Measurements from ENCODE around the gene SIMC1. TPM values are rescaled to one million over a fixed set of nuclear protein-coding genes. Genes with fewer than 3 reads are reported as not detected.
"Not testable (repeated sequence)": the region's sequence is repeated elsewhere in the genome, so short reads cannot be mapped to it uniquely, and the experiment has no call there.

SIMC1 gene
- total RNA-seq (10 to 100 TPM; 20.8 to 23.0 TPM), polyA plus RNA-seq (10 to 100 TPM in 1 of 3 donors, 1 to 10 TPM in 2; 2.4 to 11.1 (median 6.1) TPM), total RNA-seq (7.9 to 13.1 (median 11.9) reads per million in 6 experiments)

- H3K27me3 Mint-ChIP-seq, H3K9me3 Mint-ChIP-seq, H3K4me1 Mint-ChIP-seq, H3K36me3 Mint-ChIP-seq, POLR2A ChIA-PET: not testable (repeated sequence)
- peak within 1 kb of the TSS in 8 of 10 donors; percentile 34 to 93 (median 84) for H3K27ac Mint-ChIP-seq
- peak within 1 kb of the TSS; percentile 52 to 90 (median 80) for H3K4me3 Mint-ChIP-seq
- ATAC-seq (peak; percentile 78 to 86), DNase-seq (peak; percentile 35 to 72 (median 57))
These were observed at the start of gene SIMC1 for GRCh38 chr5:176237971-176238644. SIMC1 (plus strand) TSS chr5:176238424; CDS start chr5:176238509, 85 bp downstream.

GRCh38 chr5:176188506-176189193, 49.6 kb upstream of the SIMC1 start:
- POLR2A ChIA-PET: no interaction called here
- Mint-ChIP-seq H3K4me1 (peaks cover 0 to under 1% (median 0%) of the 10 kb centered on the region in 4 donors), H3K9me3 (no peaks in the 10 kb centered on the region), H3K27me3 (peaks cover 0 to 6% (median 2%) of the 10 kb centered on the region in 5 donors), H3K4me3 (no peak overlapping the region), H3K36me3 (no peaks in the 10 kb centered on the region), H3K27ac (no peak overlapping the region)
- no peak for DNase-seq
- no peak for ATAC-seq

- DNase-seq: no peak
- no peak overlapping the region for H3K27ac Mint-ChIP-seq
- no peak for ATAC-seq
- peaks cover 0 to 6% (median 0%) of the 10 kb centered on the region in 5 donors for H3K27me3 Mint-ChIP-seq
- H3K36me3 Mint-ChIP-seq: no peaks in the 10 kb centered on the region
- H3K9me3 Mint-ChIP-seq: no peaks in the 10 kb centered on the region
- POLR2A ChIA-PET: no interaction called here
- no peak overlapping the region for H3K4me3 Mint-ChIP-seq
- H3K4me1 Mint-ChIP-seq: peaks cover 0 to 1% (median 0%) of the 10 kb centered on the region in 4 donors
These were observed 48.4 kb upstream of the SIMC1 start for GRCh38 chr5:176189857-176190256.

GRCh38 chr5:176190886-176191755, 47.1 kb upstream of the SIMC1 start:
- H3K27me3 Mint-ChIP-seq: peaks cover 0 to 10% (median 2%) of the 10 kb centered on the region in 5 donors
- no peak for DNase-seq
- H3K4me3 Mint-ChIP-seq: no peak overlapping the region
- no peak overlapping the region for H3K27ac Mint-ChIP-seq
- POLR2A ChIA-PET: no interaction called here
- peaks cover 0 to 7% (median 5%) of the 10 kb centered on the region in 4 donors for H3K4me1 Mint-ChIP-seq
- ATAC-seq: no peak
- H3K36me3 Mint-ChIP-seq: no peaks in the 10 kb centered on the region
- H3K9me3 Mint-ChIP-seq: no peaks in the 10 kb centered on the region

- POLR2A ChIA-PET: no interaction called here
- Mint-ChIP-seq H3K27me3 (peaks cover 0 to 11% (median 2%) of the 10 kb centered on the region in 5 donors), H3K27ac (no peak overlapping the region), H3K36me3 (no peaks in the 10 kb centered on the region), H3K4me1 (peaks cover 0 to 7% (median 5%) of the 10 kb centered on the region in 4 donors), H3K9me3 (no peaks in the 10 kb centered on the region), H3K4me3 (no peak overlapping the region)
- ATAC-seq (no peak), DNase-seq (no peak)
These were observed 46.0 kb upstream of the SIMC1 start for GRCh38 chr5:176192094-176192721.

- H3K36me3 Mint-ChIP-seq, H3K9me3 Mint-ChIP-seq, H3K4me1 Mint-ChIP-seq, H3K4me3 Mint-ChIP-seq, POLR2A ChIA-PET, DNase-seq, ATAC-seq, H3K27ac Mint-ChIP-seq: not testable (repeated sequence)
- H3K27me3 Mint-ChIP-seq: peaks cover 0 to 15% (median 3%) of the 10 kb centered on the region in 5 donors
These were observed 45.5 kb upstream of the SIMC1 start for GRCh38 chr5:176192722-176193117.

GRCh38 chr5:176193636-176194035, 44.6 kb upstream of the SIMC1 start:
- peak overlapping the region in 3 of 10 donors; percentile 24 to 40 (median 27) for H3K27ac Mint-ChIP-seq
- H3K4me1 Mint-ChIP-seq, ATAC-seq, POLR2A ChIA-PET, DNase-seq, H3K9me3 Mint-ChIP-seq, H3K36me3 Mint-ChIP-seq: not testable (repeated sequence)
- H3K4me3 Mint-ChIP-seq: peak overlapping the region in 4 of 10 donors; percentile 12 to 67 (median 58)
- peaks cover 0 to 17% (median 3%) of the 10 kb centered on the region in 5 donors for H3K27me3 Mint-ChIP-seq

GRCh38 chr5:176194238-176195083, 43.8 kb upstream of the SIMC1 start:
- H3K4me1 Mint-ChIP-seq: peaks cover 0 to 10% (median 8%) of the 10 kb centered on the region in 4 donors
- H3K36me3 Mint-ChIP-seq, DNase-seq, H3K27ac Mint-ChIP-seq, POLR2A ChIA-PET, H3K9me3 Mint-ChIP-seq: not testable (repeated sequence)
- ATAC-seq: peak; percentile 57 to 71
- H3K27me3 Mint-ChIP-seq: peaks cover 1 to 20% (median 3%) of the 10 kb centered on the region in 5 donors
- peak overlapping the region in 7 of 10 donors; percentile 14 to 66 (median 51) for H3K4me3 Mint-ChIP-seq

GRCh38 chr5:176195084-176195413, 43.2 kb upstream of the SIMC1 start:
- ATAC-seq: peak; percentile 4 to 9
- POLR2A ChIA-PET, DNase-seq, H3K36me3 Mint-ChIP-seq, H3K27ac Mint-ChIP-seq, H3K9me3 Mint-ChIP-seq: not testable (repeated sequence)
- Mint-ChIP-seq H3K4me3 (peak overlapping the region in 8 of 10 donors; percentile 31 to 68 (median 48)), H3K27me3 (peaks cover 3 to 24% (median 5%) of the 10 kb centered on the region in 5 donors), H3K4me1 (peaks cover 0 to 16% (median 8%) of the 10 kb centered on the region in 4 donors)

- peak; percentile 7 to 59 for ATAC-seq
- Mint-ChIP-seq H3K4me3 (peak overlapping the region in 8 of 10 donors; percentile 31 to 68 (median 48)), H3K4me1 (peaks cover 0 to 18% (median 8%) of the 10 kb centered on the region in 4 donors), H3K27me3 (peaks cover 5 to 27% (median 7%) of the 10 kb centered on the region in 5 donors), H3K27ac (peak overlapping the region in 1 of 10 donors; percentile 4)
- H3K9me3 Mint-ChIP-seq, H3K36me3 Mint-ChIP-seq, DNase-seq, POLR2A ChIA-PET: not testable (repeated sequence)
These were observed 42.6 kb upstream of the SIMC1 start for GRCh38 chr5:176195487-176196207.

- H3K36me3 Mint-ChIP-seq, ATAC-seq, DNase-seq, H3K9me3 Mint-ChIP-seq, POLR2A ChIA-PET, H3K27ac Mint-ChIP-seq, H3K4me3 Mint-ChIP-seq: not testable (repeated sequence)
- peaks cover 5 to 29% (median 9%) of the 10 kb centered on the region in 5 donors for H3K27me3 Mint-ChIP-seq
- peaks cover 0 to 18% (median 8%) of the 10 kb centered on the region in 4 donors for H3K4me1 Mint-ChIP-seq
These were observed 41.4 kb upstream of the SIMC1 start for GRCh38 chr5:176196781-176197180.
